IMR-90 (cell line): ENCODE results near the gene RNFT2. TPM values are rescaled to one million over a fixed set of nuclear protein-coding genes. Genes with fewer than 3 reads are reported as not detected.

Source experiments
- ATAC-seq: fragments of 200-7000 bp; cut with Tn5 transposase; 2 replicates; pipeline ENCODE4 v1.9.1; 2020; ENCODE audit warnings: low read depth, mild to moderate bottlenecking, moderate library complexity
- BruUV-seq: library from RNA; stranded (reverse); fragments of 400-500 nt; replicated peaks from 2 replicates; lab custom pipeline; 2021; lab: Mats Ljungman, UMichigan
- CTCF ChIA-PET: fragments of 300-600 bp; formaldehyde crosslinking; extraction: SDS; loops from one replicate; lab custom pipeline; 2021; ENCODE audit warnings: antibody characterized with exemption; lab: Yijun Ruan, JAX
- POLR2A ChIA-PET: fragments of 300-600 bp; sonication (Branson Sonifier 250); formaldehyde crosslinking; loops from one replicate; lab custom pipeline; 2022; ENCODE audit warnings: antibody characterized with exemption; ENCODE audit not compliant: unreplicated experiment; lab: Charles Lee
- DNase-seq: peaks from one replicate; pipeline ENCODE4 v3.0.0; 2013
- H2AFZ ChIP-seq: replicated peaks from 2 replicates; pipeline ENCODE3; 2013; ENCODE audit warnings: low read length, mild to moderate bottlenecking; ENCODE audit not compliant: poor library complexity
- H2AK5ac ChIP-seq: 2 replicates; pipeline ENCODE4 v1.6.1; 2013; ENCODE audit warnings: low read depth, low read length, inconsistent platforms
- H2AK9ac ChIP-seq: replicated peaks from 2 replicates; pipeline ENCODE3; 2013; ENCODE audit warnings: mild to moderate bottlenecking, low read depth, low read length, moderate library complexity; ENCODE audit not compliant: poor library complexity
- H2BK120ac ChIP-seq: 2 replicates; pipeline ENCODE4 v1.6.1; 2013; ENCODE audit warnings: low read depth, low read length, inconsistent platforms
- H2BK15ac ChIP-seq: 3 replicates; pipeline ENCODE4 v1.6.1; 2013; ENCODE audit warnings: low read depth, low read length, inconsistent platforms
- H2BK20ac ChIP-seq: 2 replicates; pipeline ENCODE4 v1.6.1; 2013; ENCODE audit warnings: low read depth, mild to moderate bottlenecking, inconsistent platforms, low read length, moderate library complexity
- H2BK5ac ChIP-seq: 2 replicates; pipeline ENCODE4 v1.6.1; 2013; ENCODE audit warnings: mild to moderate bottlenecking, low read depth, low read length, inconsistent platforms; ENCODE audit not compliant: poor library complexity, severe bottlenecking
- H3K14ac ChIP-seq: replicated peaks from 2 replicates; pipeline ENCODE4 v1.6.1; 2013; ENCODE audit warnings: low read depth, low read length, inconsistent platforms
- H3K18ac ChIP-seq: 2 replicates; pipeline ENCODE4 v1.6.1; 2013; ENCODE audit warnings: low read depth, low read length, control low read depth
- H3K23ac ChIP-seq: 2 replicates; pipeline ENCODE4 v1.6.1; 2013; ENCODE audit warnings: low read depth, low read length, inconsistent platforms
- H3K27ac ChIP-seq: 2 replicates; pipeline ENCODE4 v1.5.1; 2013; ENCODE audit warnings: mild to moderate bottlenecking, control low read depth, low read length; ENCODE audit not compliant: insufficient read depth
- H3K27me3 ChIP-seq: 2 replicates; pipeline ENCODE4 v1.6.1; 2013; ENCODE audit warnings: low read length; ENCODE audit not compliant: control insufficient read depth, insufficient read depth
- H3K36me3 ChIP-seq: 2 replicates; pipeline ENCODE4 v1.6.1; 2013; ENCODE audit warnings: low read length, mixed read lengths; ENCODE audit not compliant: control insufficient read depth, insufficient read depth
- H3K4ac ChIP-seq: 2 replicates; pipeline ENCODE4 v1.6.1; 2013; ENCODE audit warnings: low read depth, low read length, inconsistent platforms
- H3K4me1 ChIP-seq: 2 replicates; pipeline ENCODE4 v1.6.1; 2013; ENCODE audit warnings: low read length, mixed read lengths; ENCODE audit not compliant: control insufficient read depth, insufficient read depth
- H3K4me2 ChIP-seq: 2 replicates; pipeline ENCODE4 v1.6.1; 2013; ENCODE audit warnings: low read depth, mild to moderate bottlenecking, control low read depth, low read length, moderate library complexity
- H3K4me3 ChIP-seq: 2 replicates; pipeline ENCODE4 v1.5.1; 2013; ENCODE audit warnings: low read depth, mild to moderate bottlenecking, control low read depth, low read length, moderate library complexity; ENCODE audit not compliant: insufficient read depth
- H3K56ac ChIP-seq: 2 replicates; pipeline ENCODE4 v1.6.1; 2013; ENCODE audit warnings: low read length, inconsistent platforms; ENCODE audit not compliant: insufficient read depth; ENCODE audit errors: extremely low read depth
- H3K79me1 ChIP-seq, 2 experiments: 2 replicates each; pipeline ENCODE4 v1.6.1; 2013; ENCODE audit warnings: low read length in 2 of 2, inconsistent platforms in 1 of 2, low read depth in 1 of 2
- H3K9ac ChIP-seq: 2 replicates; pipeline ENCODE4 v1.6.1; 2013; ENCODE audit warnings: low read depth, low read length, control low read depth
- H3K9me1 ChIP-seq: 2 replicates; pipeline ENCODE4 v1.6.1; 2013; ENCODE audit warnings: low read length, inconsistent platforms; ENCODE audit not compliant: insufficient read depth
- H3K9me3 ChIP-seq: 2 replicates; pipeline ENCODE4 v1.6.1; 2013; ENCODE audit warnings: low read length; ENCODE audit not compliant: control insufficient read depth, insufficient read depth
- H4K20me1 ChIP-seq: 2 replicates; pipeline ENCODE4 v1.6.1; 2013; ENCODE audit warnings: low read length, inconsistent platforms; ENCODE audit not compliant: insufficient read depth
- H4K5ac ChIP-seq: 2 replicates; pipeline ENCODE4 v1.6.1; 2013; ENCODE audit warnings: mild to moderate bottlenecking, low read depth, low read length, control low read depth
- H4K8ac ChIP-seq, 2 experiments: 2 replicates each; pipeline ENCODE4 v1.6.1; 2013; ENCODE audit warnings: low read depth in 2 of 2, low read length in 2 of 2, control low read depth in 1 of 2, inconsistent platforms in 1 of 2
- H4K91ac ChIP-seq: 2 replicates; pipeline ENCODE4 v1.6.1; 2013; ENCODE audit warnings: low read depth, low read length, inconsistent platforms; ENCODE audit not compliant: insufficient read depth
- BHLHE40 ChIP-seq: fragments of 150-350 bp; IDR thresholded peaks from 2 replicates; pipeline ENCODE4 v1.6.1; 2016; ENCODE audit warnings: mild to moderate bottlenecking, low read depth, low read length
- CEBPB ChIP-seq: IDR thresholded peaks from 2 replicates; pipeline ENCODE4 v1.6.1; 2012; ENCODE audit warnings: low read depth, low read length, improper control_type of control experiment
- CHD1 ChIP-seq: IDR thresholded peaks from 2 replicates; pipeline ENCODE4 v1.6.1; 2012; ENCODE audit warnings: low read depth, low read length, improper control_type of control experiment
- ELK1 ChIP-seq: fragments of 150-350 bp; IDR thresholded peaks from 2 replicates; pipeline ENCODE4 v1.6.1; 2016; ENCODE audit warnings: low read depth, mild to moderate bottlenecking, low read length, moderate library complexity, borderline replicate concordance
- FOS ChIP-seq: fragments of 150-350 bp; IDR thresholded peaks from 2 replicates; pipeline ENCODE4 v1.6.1; 2016; ENCODE audit warnings: low read depth, low read length
- MAFK ChIP-seq: IDR thresholded peaks from 2 replicates; pipeline ENCODE4 v1.6.1; 2012; ENCODE audit warnings: low read depth, low read length, improper control_type of control experiment
- MAZ ChIP-seq: IDR thresholded peaks from 2 replicates; pipeline ENCODE4 v1.6.1; 2012; ENCODE audit warnings: low read depth, mild to moderate bottlenecking, low read length, improper control_type of control experiment, moderate library complexity, borderline replicate concordance
- MXI1 ChIP-seq: IDR thresholded peaks from 2 replicates; pipeline ENCODE4 v1.6.1; 2012; ENCODE audit warnings: low read depth, mild to moderate bottlenecking, low read length, moderate library complexity, borderline replicate concordance
- NFE2L2 ChIP-seq: fragments of 150-350 bp; IDR thresholded peaks from 2 replicates; pipeline ENCODE4 v1.6.1; 2016; ENCODE audit warnings: low read depth, mild to moderate bottlenecking, low read length
- POLR2A ChIP-seq: IDR thresholded peaks from 2 replicates; pipeline ENCODE4 v1.6.1; 2012; ENCODE audit warnings: mild to moderate bottlenecking, low read depth, low read length
- RAD21 ChIP-seq: IDR thresholded peaks from 2 replicates; pipeline ENCODE4 v1.6.1; 2012; ENCODE audit warnings: low read length, improper control_type of control experiment
- RCOR1 ChIP-seq: IDR thresholded peaks from 2 replicates; pipeline ENCODE4 v1.6.1; 2012; ENCODE audit warnings: mild to moderate bottlenecking, low read length, improper control_type of control experiment; ENCODE audit not compliant: insufficient replicate concordance
- SMC3 ChIP-seq: fragments of 150-350 bp; IDR thresholded peaks from 2 replicates; pipeline ENCODE4 v1.6.1; 2016; ENCODE audit warnings: low read depth, mild to moderate bottlenecking, antibody characterized with exemption, low read length, moderate library complexity
- WGBS, 2 experiments: methylation state at CpG; one replicate each; pipeline versions ENCODE4 v1.1.5 to v1.1.7; 2013; ENCODE audit warnings: missing lambda C conversion rate in 2 of 2; ENCODE audit not compliant: insufficient read length in 1 of 2; ENCODE audit errors: extremely low coverage in 2 of 2; 5-methylcytosine and 5-hydroxymethylcytosine counted together
- dilution Hi-C: fragments of 300-500 bp; cut with HindIII; formaldehyde crosslinking; loops from one replicate; pipeline ENCODE4 v1.14.3; 2018; ENCODE audit warnings: low sequenced_read_pairs; ENCODE audit not compliant: unreplicated experiment
- in situ Hi-C: fragments of 300-500 bp; cut with MboI; formaldehyde crosslinking; loops from 3 replicates; pipeline ENCODE4 v1.14.3; 2019; ENCODE audit warnings: low sequenced_read_pairs, inconsistent platforms, mixed read lengths
- intact Hi-C: fragments of 100-400 bp; cut with micrococcal nuclease; formaldehyde crosslinking; loops from 2 replicates; pipeline ENCODE4 v1.10.0; 2022
- polyA plus RNA-seq, 3 experiments: library from polyadenylated mRNA; depleted of rRNA; stranded (reverse); fragments of >200 nt; gene quantifications; 2 replicates each; pipeline ENCODE4 v1.2.3, GENCODE V29; 2012; ENCODE audit warnings: low replicate concordance in 1 of 3
- total RNA-seq: library from RNA; depleted of rRNA; stranded (reverse); fragments of >200 nt; gene quantifications from 2 replicates; pipeline ENCODE4 v1.2.3, GENCODE V29; 2012
- TF ChIP-seq, protein P1 (sequence below): fragments of 150-350 bp; IDR thresholded peaks from 2 replicates; pipeline ENCODE4 v1.6.1; 2017; ENCODE audit warnings: mild to moderate bottlenecking, antibody characterized with exemption, low read length, low read depth
- TF ChIP-seq, protein P2 (sequence below): conservative IDR thresholded peaks from 2 replicates; pipeline ENCODE4 v1.5.1; 2012; ENCODE audit warnings: mild to moderate bottlenecking, low read depth, low read length, improper control_type of control experiment

RNFT2 gene
- total and polyA plus RNA-seq, 2 of the 4 experiments (the other 2 are of a cell fraction), result 1.6 to 2.3 TPM

- intact Hi-C loops, result no loop called here
- no peak overlapping the region for H3K27ac ChIP-seq
- no CpG with 5 or more reads among the region's 8 CpGs for WGBS, 2 experiments
Measured at GRCh38 chr12:116698116-116698515, 40.0 kb upstream of the RNFT2 start.

More at GRCh38 chr12:116698116-116698515, 40.0 kb upstream of the RNFT2 start:
- TF ChIP-seq RAD21 (no peak), CHD1 (no peak), CEBPB (no peak), ELK1 (no peak), NFE2L2 (no peak), BHLHE40 (no peak), MXI1 (no peak), POLR2A (no peak), SMC3 (no peak), FOS (no peak), MAZ (no peak), MAFK (no peak), RCOR1 (no peak)
- TF ChIP-seq, protein P1, sequence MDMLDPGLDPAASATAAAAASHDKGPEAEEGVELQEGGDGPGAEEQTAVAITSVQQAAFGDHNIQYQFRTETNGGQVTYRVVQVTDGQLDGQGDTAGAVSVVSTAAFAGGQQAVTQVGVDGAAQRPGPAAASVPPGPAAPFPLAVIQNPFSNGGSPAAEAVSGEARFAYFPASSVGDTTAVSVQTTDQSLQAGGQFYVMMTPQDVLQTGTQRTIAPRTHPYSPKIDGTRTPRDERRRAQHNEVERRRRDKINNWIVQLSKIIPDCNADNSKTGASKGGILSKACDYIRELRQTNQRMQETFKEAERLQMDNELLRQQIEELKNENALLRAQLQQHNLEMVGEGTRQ, result no peak
- TF ChIP-seq, protein P2, sequence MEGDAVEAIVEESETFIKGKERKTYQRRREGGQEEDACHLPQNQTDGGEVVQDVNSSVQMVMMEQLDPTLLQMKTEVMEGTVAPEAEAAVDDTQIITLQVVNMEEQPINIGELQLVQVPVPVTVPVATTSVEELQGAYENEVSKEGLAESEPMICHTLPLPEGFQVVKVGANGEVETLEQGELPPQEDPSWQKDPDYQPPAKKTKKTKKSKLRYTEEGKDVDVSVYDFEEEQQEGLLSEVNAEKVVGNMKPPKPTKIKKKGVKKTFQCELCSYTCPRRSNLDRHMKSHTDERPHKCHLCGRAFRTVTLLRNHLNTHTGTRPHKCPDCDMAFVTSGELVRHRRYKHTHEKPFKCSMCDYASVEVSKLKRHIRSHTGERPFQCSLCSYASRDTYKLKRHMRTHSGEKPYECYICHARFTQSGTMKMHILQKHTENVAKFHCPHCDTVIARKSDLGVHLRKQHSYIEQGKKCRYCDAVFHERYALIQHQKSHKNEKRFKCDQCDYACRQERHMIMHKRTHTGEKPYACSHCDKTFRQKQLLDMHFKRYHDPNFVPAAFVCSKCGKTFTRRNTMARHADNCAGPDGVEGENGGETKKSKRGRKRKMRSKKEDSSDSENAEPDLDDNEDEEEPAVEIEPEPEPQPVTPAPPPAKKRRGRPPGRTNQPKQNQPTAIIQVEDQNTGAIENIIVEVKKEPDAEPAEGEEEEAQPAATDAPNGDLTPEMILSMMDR, result no peak
- no peak for DNase-seq
- Histone ChIP-seq H3K36me3 (no peaks in the 10 kb centered on the region), H2BK15ac (no peak overlapping the region), H3K4me1 (no peaks in the 10 kb centered on the region; the same call in 1 of the 2 replicates), H3K27me3 (peaks cover 37% of the 10 kb centered on the region), H3K9ac (no peak overlapping the region), H3K9me3 (no peaks in the 10 kb centered on the region), H3K18ac (no peak overlapping the region), H3K4me3 (no peak overlapping the region), H3K4ac (no peak overlapping the region), H3K4me2 (no peak overlapping the region), H3K56ac (no peak overlapping the region), H3K79me1 (no peaks in the 10 kb centered on the region), H2AK9ac (no peak overlapping the region), H4K8ac (no peak overlapping the region), H2AFZ (no peak overlapping the region), H3K14ac (no peak overlapping the region), H2BK120ac (no peak overlapping the region), H2AK5ac (no peak overlapping the region), H2BK5ac (no peak overlapping the region), H3K23ac (no peak overlapping the region), H3K9me1 (peaks cover 4% of the 10 kb centered on the region; the same call in 1 of the 2 replicates), H4K5ac (no peak overlapping the region), H4K20me1 (no peaks in the 10 kb centered on the region), H4K91ac (no peak overlapping the region), H2BK20ac (no peak overlapping the region)
- POLR2A ChIA-PET, result no interaction called here
- in situ Hi-C loops (loop anchor here (10.0 kb wide), 1 partner anchor 703 kb away; no protein-coding TSS in a partner anchor), dilution Hi-C loops (no loop called here)
- CTCF ChIA-PET, result interaction anchor here (1.1 to 2.3 kb wide), 2 partner anchors 11 to 700 kb away, joined by 3 to 5 read pairs; no protein-coding TSS in a partner anchor
- no TSS peak for BruUV-seq
- no peak for ATAC-seq
